Stomach (tissue), 4 donors: ENCODE data around the gene ACSF3.

ENCODE experiments used
- EP300 ChIP-seq: sonication (generic); formaldehyde crosslinking; IDR thresholded peaks from one replicate; pipeline ENCODE4 v1.6.1; 2017; ENCODE audit warnings: antibody characterized with exemption
- POLR2A ChIP-seq, 4 donors: fragments of 450-650 bp; IDR thresholded peaks; one replicate each; pipeline ENCODE4 v1.6.1; 2016; ENCODE audit warnings: antibody characterized with exemption in 4 of 4, control low read depth in 2 of 4, mild to moderate bottlenecking in 1 of 4, moderate library complexity in 1 of 4
- POLR2AphosphoS5 ChIP-seq, 3 donors: sonication (generic); formaldehyde crosslinking; IDR thresholded peaks; one replicate each; pipeline ENCODE4 v1.6.1; 2016; ENCODE audit warnings: antibody characterized with exemption in 3 of 3
- TF ChIP-seq, protein P1 (sequence below), 7 experiments: fragments of 450-650 bp in 4 of 7; fragments of 200-600 bp in 3 of 7; sonication (generic) in 3 of 7; IDR thresholded peaks; one replicate each; pipeline ENCODE4 v1.5.1; 2016 to 2019; ENCODE audit warnings: antibody characterized with exemption in 7 of 7, control low read depth in 2 of 7, mild to moderate bottlenecking in 1 of 7

DNA sequence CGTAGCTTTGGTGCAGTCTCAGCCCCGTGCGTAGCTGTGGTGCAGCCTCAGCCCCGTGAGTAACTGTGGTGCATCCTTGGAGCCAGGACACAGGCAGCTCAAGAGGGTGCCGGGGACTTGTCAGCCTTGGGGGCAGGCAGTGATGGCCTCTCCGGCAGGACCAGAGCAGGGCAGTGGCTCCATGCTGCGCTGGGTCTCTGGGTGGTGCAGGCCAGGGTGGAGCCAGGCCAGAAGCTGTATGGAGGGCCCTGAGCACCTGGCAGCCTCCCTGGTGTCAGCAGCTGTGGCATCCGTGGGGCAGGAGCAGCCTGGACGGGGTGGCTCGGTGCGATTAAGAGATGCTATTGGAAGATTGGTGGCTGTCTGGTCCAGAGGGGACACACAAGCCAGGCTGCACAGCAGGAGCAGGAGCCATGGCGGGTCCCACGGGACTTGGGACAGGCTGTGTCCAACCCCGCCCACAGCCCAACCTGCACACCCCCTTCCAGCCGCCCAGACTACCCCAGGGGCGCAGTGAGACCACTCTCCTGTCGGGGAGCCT, 49.6 kb downstream of the ACSF3 start:
- TF ChIP-seq POLR2A (IDR thresholded peaks at IDR 0.05) (no peak), POLR2AphosphoS5 (IDR thresholded peaks at IDR 0.05) (no peak), EP300 (no peak)
- TF ChIP-seq, protein P1, sequence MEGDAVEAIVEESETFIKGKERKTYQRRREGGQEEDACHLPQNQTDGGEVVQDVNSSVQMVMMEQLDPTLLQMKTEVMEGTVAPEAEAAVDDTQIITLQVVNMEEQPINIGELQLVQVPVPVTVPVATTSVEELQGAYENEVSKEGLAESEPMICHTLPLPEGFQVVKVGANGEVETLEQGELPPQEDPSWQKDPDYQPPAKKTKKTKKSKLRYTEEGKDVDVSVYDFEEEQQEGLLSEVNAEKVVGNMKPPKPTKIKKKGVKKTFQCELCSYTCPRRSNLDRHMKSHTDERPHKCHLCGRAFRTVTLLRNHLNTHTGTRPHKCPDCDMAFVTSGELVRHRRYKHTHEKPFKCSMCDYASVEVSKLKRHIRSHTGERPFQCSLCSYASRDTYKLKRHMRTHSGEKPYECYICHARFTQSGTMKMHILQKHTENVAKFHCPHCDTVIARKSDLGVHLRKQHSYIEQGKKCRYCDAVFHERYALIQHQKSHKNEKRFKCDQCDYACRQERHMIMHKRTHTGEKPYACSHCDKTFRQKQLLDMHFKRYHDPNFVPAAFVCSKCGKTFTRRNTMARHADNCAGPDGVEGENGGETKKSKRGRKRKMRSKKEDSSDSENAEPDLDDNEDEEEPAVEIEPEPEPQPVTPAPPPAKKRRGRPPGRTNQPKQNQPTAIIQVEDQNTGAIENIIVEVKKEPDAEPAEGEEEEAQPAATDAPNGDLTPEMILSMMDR (IDR thresholded peaks at IDR 0.05): no peak
